ENCODE results near the gene PCSK4. TPM values are rescaled to one million over a fixed set of nuclear protein-coding genes. Genes with fewer than 3 reads are reported as not detected.
A peak's percentile ranks its signal among the peaks of the same experiment; 100 is the strongest.

The PCSK4 gene
- total and polyA plus RNA-seq, 9 of the 15 experiments (the other 6 are each of a cell fraction or from before 2014, with no cell fraction given): 0.01 to 9.1 (median 2.1) TPM; not detected in 1

- BruUV-seq (replicated peaks): no TSS peak
- intact Hi-C loops (cut with micrococcal nuclease) (no loop called here), in situ Hi-C loops (cut with MboI) (no loop called here)
- H3K9me3 ChIP-seq (replicated peaks; ENCODE audit: control insufficient read depth, insufficient read depth, low read depth, low read length): no peaks in the 10 kb centered on the region
- H3K4me3 ChIP-seq: no peak overlapping the region
- peaks cover 3% of the 10 kb centered on the region for H3K9me1 ChIP-seq (ENCODE audit: control insufficient read depth, insufficient read depth, low read length)
- H3K4me1 ChIP-seq (replicated peaks in 1 of 2; ENCODE audit: control insufficient read depth in 2 of 2, insufficient read depth in 2 of 2, low read length in 2 of 2): peaks cover 15 to 80% of the 10 kb centered on the region in 2 experiments; a peak in 4 of 5 replicates
- H3K79me2 ChIP-seq (ENCODE audit: control insufficient read depth, insufficient read depth, low read length): peaks cover 21% of the 10 kb centered on the region
- FAIRE-seq: no peak
- no peak for DNase-seq (ENCODE audit: extremely low read depth in 1 of 4, low spot score in 3 of 4)
- peak overlapping the region in 1 of 2 experiments; percentile 78; a peak in 2 of 4 replicates for H3K9ac ChIP-seq (ENCODE audit: insufficient read depth in 1 of 2, low read depth in 2 of 2, low read length in 2 of 2)
- CTCF ChIA-PET (ENCODE audit: low intra/inter-chr PET ratio): no interaction called here
- no peak overlapping the region for H3K4me2 ChIP-seq (ENCODE audit: insufficient read depth, low read length)
- no peaks in the 10 kb centered on the region for H3K27me3 ChIP-seq (ENCODE audit: control insufficient read depth in 2 of 2, insufficient read depth in 2 of 2, low read length in 2 of 2)
- H3K27ac ChIP-seq (ENCODE audit: extremely low read depth, low read depth, low read length): peak overlapping the region; percentile 71; the same call in 1 of the 3 replicates
- H3K36me3 ChIP-seq (ENCODE audit: control insufficient read depth, insufficient read depth, low read length): peaks cover 62% of the 10 kb centered on the region; the same call in 2 of the 3 replicates
- peaks cover 21% of the 10 kb centered on the region for H4K20me1 ChIP-seq (replicated peaks; ENCODE audit: control insufficient read depth, insufficient read depth, low read length)
- POLR2A ChIA-PET: interaction anchor here (0.6 to 7.0 kb wide), 3 partner anchors 11 to 132 kb away, joined by 4 to 52 read pairs (median 5); no protein-coding TSS in a partner anchor
- no peak overlapping the region for H2AFZ ChIP-seq (ENCODE audit: low read depth, low read length)
- TF ChIP-seq MAX (CRISPR knock-in tag; IDR thresholded peaks at IDR 0.05) (peak; percentile 18; the same call in 1 of the 2 replicates), ATF2 (CRISPR knock-in tag; IDR thresholded peaks at IDR 0.05) (no peak)
- WGBS (ENCODE audit: insufficient coverage, low coverage, missing lambda C conversion rate): 95% methylated on average over 16 of the region's 17 CpGs
- no peak for ATAC-seq
Observed at GRCh38 chr19:1434040-1434366, 56.1 kb downstream of the PCSK4 start.
